ENCODE measurements around the gene GLI3. TPM values are rescaled to one million over a fixed set of nuclear protein-coding genes. Genes with fewer than 3 reads are reported as not detected.

Gene GLI3
- total RNA-seq, 1 experiment from 2014 or later, result 45.0 TPM

- no peak overlapping the region for H3K23ac ChIP-seq (ENCODE audit: insufficient read length, low read depth, low read length)
- no peak overlapping the region for H3K18ac ChIP-seq (ENCODE audit: insufficient read length, low read depth, low read length)
- H2AFZ ChIP-seq (ENCODE audit: low read length), result no peak overlapping the region
Measured at GRCh38 chr7:42059275-42059674, 177.7 kb downstream of the GLI3 start.

More at GRCh38 chr7:42059275-42059674, 177.7 kb downstream of the GLI3 start:
- Mint-ChIP-seq H3K4me3 (no peak overlapping the region), H3K27ac (no peak overlapping the region), H3K9me3 (no peaks in the 10 kb centered on the region), H3K36me3 (ENCODE audit: insufficient read depth in 1 of 3, low read depth in 3 of 3) (peaks cover 0 to 8% (median 3%) of the 10 kb centered on the region in 3 experiments; a peak in 4 of 7 replicates), H3K27me3 (ENCODE audit: low read depth) (no peaks in the 10 kb centered on the region), H3K4me1 (peaks cover 0 to under 1% of the 10 kb centered on the region in 2 experiments; a peak in 3 of 4 replicates)
- H3K4ac ChIP-seq (ENCODE audit: low read depth, low read length), result no peak overlapping the region
- no peak overlapping the region for H4K8ac ChIP-seq (replicated peaks; ENCODE audit: insufficient read length, low read depth, low read length)
- no peak overlapping the region for H3K27ac ChIP-seq (ENCODE audit: insufficient read length, low read depth, low read length)
- DNase-seq, result no peak
- H3K14ac ChIP-seq (ENCODE audit: insufficient read depth, low read length), result no peak overlapping the region
- no peak overlapping the region for H4K91ac ChIP-seq (ENCODE audit: insufficient read length, low read depth, low read length)
- H2BK20ac ChIP-seq (ENCODE audit: low read depth, low read length, poor library complexity, severe bottlenecking), result no peak overlapping the region
- H3K56ac ChIP-seq (ENCODE audit: insufficient read length, low read depth, low read length), result no peak overlapping the region
- no peaks in the 10 kb centered on the region for H3K23me2 ChIP-seq (ENCODE audit: insufficient read length, low read depth, low read length, poor library complexity, severe bottlenecking)
- no peaks in the 10 kb centered on the region for H3K79me2 ChIP-seq (ENCODE audit: insufficient read depth, low read length)
- H3K4me1 ChIP-seq (ENCODE audit: insufficient read depth, low read length), result no peaks in the 10 kb centered on the region
- H2BK12ac ChIP-seq (ENCODE audit: insufficient read length, low read depth, low read length), result no peak overlapping the region
- no peak for TF ChIP-seq CTCF (conservative IDR thresholded peaks at IDR 0.05)
- no peaks in the 10 kb centered on the region for H3K79me1 ChIP-seq (ENCODE audit: insufficient read depth, low read depth, low read length, poor library complexity, severe bottlenecking)
- no peaks in the 10 kb centered on the region for H4K20me1 ChIP-seq (ENCODE audit: control insufficient read depth, insufficient read depth, insufficient read length)
- H2BK15ac ChIP-seq (ENCODE audit: low read depth, low read length), result no peak overlapping the region
- no peak overlapping the region for H3T11ph ChIP-seq (ENCODE audit: low read length)
- H3K9ac ChIP-seq (ENCODE audit: extremely low read depth, insufficient read length, low read length), result no peak overlapping the region
- no peaks in the 10 kb centered on the region; the same call in 1 of the 2 replicates for H3K27me3 ChIP-seq (ENCODE audit: insufficient read depth, low read length)
- no peak overlapping the region for H3K4me2 ChIP-seq (ENCODE audit: insufficient read depth, insufficient read length, low read length)
- no peak overlapping the region for H2BK120ac ChIP-seq (ENCODE audit: low read depth, low read length, poor library complexity, severe bottlenecking)
- H4K5ac ChIP-seq (ENCODE audit: insufficient read length, low read depth, low read length), result no peak overlapping the region
- H3K9me3 ChIP-seq (ENCODE audit: control insufficient read depth, low read depth, low read length), result no peaks in the 10 kb centered on the region
- H2BK5ac ChIP-seq (ENCODE audit: insufficient read length, low read length), result no peak overlapping the region
- no CpG with 5 or more reads among the region's 2 CpGs for WGBS (ENCODE audit: extremely low coverage, insufficient read length, low lambda C conversion rate)
- no peak overlapping the region for H2AK5ac ChIP-seq (ENCODE audit: insufficient read length, low read length)
